Fibroblast of the aortic adventitia (primary cell): ENCODE data around the gene DOCK3. TPM values are rescaled to one million over a fixed set of nuclear protein-coding genes. Genes with fewer than 3 reads are reported as not detected.

ENCODE experiments used
- DNase-seq: peaks from one replicate; pipeline ENCODE4 v3.0.0-alpha.2; 2010; ENCODE audit warnings: low read depth
- H3K4me3 ChIP-seq: 2 replicates; pipeline ENCODE4 v1.5.1; 2011; ENCODE audit warnings: low read depth, mild to moderate bottlenecking, control low read depth, low read length, moderate library complexity
- CTCF ChIP-seq: IDR thresholded peaks from 2 replicates; pipeline ENCODE4 v1.5.1; 2011; ENCODE audit warnings: mild to moderate bottlenecking, low read length, control low read depth, inconsistent platforms; ENCODE audit not compliant: insufficient read depth
- total RNA-seq: library from RNA; depleted of rRNA; stranded (reverse); fragments of >200 nt; gene quantifications from 2 replicates; pipeline ENCODE4 v1.2.3, GENCODE V29; 2012; ENCODE audit warnings: low replicate concordance

The DOCK3 gene
- total RNA-seq, 1 donor = 0.36 TPM

GRCh38 chr3:51353691-51354090, 679.0 kb downstream of the DOCK3 start:
- no peak for DNase-seq

GRCh38 chr3:51354172-51354571, 679.4 kb downstream of the DOCK3 start:
- no peak for DNase-seq
- no peak overlapping the region for H3K4me3 ChIP-seq
- no peak for TF ChIP-seq CTCF

More at GRCh38 chr3:51353691-51354090, 679.0 kb downstream of the DOCK3 start:
- no peak for TF ChIP-seq CTCF
- H3K4me3 ChIP-seq = no peak overlapping the region

GRCh38 chr3:51354731-51355615, 680.2 kb downstream of the DOCK3 start:
- H3K4me3 ChIP-seq = no peak overlapping the region
- TF ChIP-seq CTCF = no peak
- DNase-seq = no peak

- no peak overlapping the region for H3K4me3 ChIP-seq
- no peak for DNase-seq
- no peak for TF ChIP-seq CTCF
Observed at GRCh38 chr3:51355891-51356578, 681.3 kb downstream of the DOCK3 start.

- TF ChIP-seq CTCF = no peak
- no peak for DNase-seq
- H3K4me3 ChIP-seq = no peak overlapping the region
Observed at GRCh38 chr3:51357856-51358255, 683.1 kb downstream of the DOCK3 start.

GRCh38 chr3:51358981-51359380, 684.3 kb downstream of the DOCK3 start:
- DNase-seq = no peak
- no peak overlapping the region for H3K4me3 ChIP-seq
- no peak for TF ChIP-seq CTCF
